ENCODE results near the gene PKD1. TPM values are rescaled to one million over a fixed set of nuclear protein-coding genes. Genes with fewer than 3 reads are reported as not detected.

The PKD1 gene
- total and polyA plus RNA-seq, 2 of the 13 experiments (the other 11 are each of a cell fraction or from before 2014, with no cell fraction given), result 22.1 to 23.0 TPM

DNA sequence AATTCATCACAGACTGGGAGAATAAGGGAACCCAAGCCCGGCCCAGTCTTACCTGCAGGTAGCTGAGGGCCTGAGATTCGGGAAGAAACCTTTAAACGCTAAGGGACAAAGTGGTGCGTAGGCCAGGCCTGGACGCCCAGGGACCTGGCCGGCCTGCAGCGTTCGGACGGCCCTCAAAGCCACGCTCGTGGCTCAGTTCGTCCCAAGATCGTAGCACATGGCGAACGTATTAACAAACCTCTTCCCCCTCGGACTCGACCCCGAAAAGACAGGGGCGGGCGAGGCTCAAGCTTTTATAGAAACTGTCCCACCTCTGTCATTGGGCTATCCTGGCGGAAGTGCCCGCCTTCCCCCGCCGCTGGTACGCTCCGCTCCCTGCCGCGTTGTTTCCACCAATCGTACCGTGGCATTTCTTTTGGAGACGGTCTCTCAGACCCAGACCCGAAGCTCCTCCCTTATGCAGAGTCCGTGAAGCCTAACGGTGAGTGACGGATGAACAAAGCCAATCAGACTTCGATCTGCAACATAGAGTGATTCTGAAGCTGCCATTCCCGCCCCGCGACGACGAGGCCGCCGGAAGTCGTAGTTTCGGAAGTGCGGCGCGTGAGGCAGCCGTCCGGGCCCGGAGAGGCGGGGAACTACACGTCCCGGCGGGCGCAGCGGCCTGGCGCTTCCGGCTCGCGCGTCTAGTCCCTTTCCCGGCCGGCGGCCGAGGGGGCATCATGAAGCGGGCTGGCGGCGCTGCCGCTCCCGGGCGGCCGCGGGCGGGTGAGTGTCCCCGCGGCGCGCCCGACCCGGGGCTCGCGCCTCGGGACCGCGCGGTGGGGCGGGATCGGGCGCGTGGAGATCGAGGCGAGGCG lies 19.6 kb upstream of the PKD1 start, which contains the start of gene TRAF7 (continued):
- peak; percentile 56; the same call in 1 of the 2 replicates for TF ChIP-seq SNAPC5 (CRISPR knock-in tag; IDR thresholded peaks at IDR 0.05; ENCODE audit: borderline replicate concordance)
- TF ChIP-seq JUNB (CRISPR knock-in tag; IDR thresholded peaks at IDR 0.05; ENCODE audit: borderline replicate concordance), result no peak
- no peak for TF ChIP-seq ZNF724P (CRISPR knock-in tag; IDR thresholded peaks at IDR 0.05; ENCODE audit: borderline replicate concordance)
- peak; percentile 92 for TF ChIP-seq RBM22 (optimal IDR thresholded peaks at IDR 0.05; ENCODE audit: low read length)
- TF ChIP-seq HIC2 (CRISPR knock-in tag; IDR thresholded peaks at IDR 0.05; ENCODE audit: low read depth), result no peak
- TF ChIP-seq, protein P1, sequence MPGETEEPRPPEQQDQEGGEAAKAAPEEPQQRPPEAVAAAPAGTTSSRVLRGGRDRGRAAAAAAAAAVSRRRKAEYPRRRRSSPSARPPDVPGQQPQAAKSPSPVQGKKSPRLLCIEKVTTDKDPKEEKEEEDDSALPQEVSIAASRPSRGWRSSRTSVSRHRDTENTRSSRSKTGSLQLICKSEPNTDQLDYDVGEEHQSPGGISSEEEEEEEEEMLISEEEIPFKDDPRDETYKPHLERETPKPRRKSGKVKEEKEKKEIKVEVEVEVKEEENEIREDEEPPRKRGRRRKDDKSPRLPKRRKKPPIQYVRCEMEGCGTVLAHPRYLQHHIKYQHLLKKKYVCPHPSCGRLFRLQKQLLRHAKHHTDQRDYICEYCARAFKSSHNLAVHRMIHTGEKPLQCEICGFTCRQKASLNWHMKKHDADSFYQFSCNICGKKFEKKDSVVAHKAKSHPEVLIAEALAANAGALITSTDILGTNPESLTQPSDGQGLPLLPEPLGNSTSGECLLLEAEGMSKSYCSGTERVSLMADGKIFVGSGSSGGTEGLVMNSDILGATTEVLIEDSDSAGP (CRISPR knock-in tag; IDR thresholded peaks at IDR 0.05; ENCODE audit: borderline replicate concordance), result peak; percentile 74; the same call in 1 of the 2 replicates
- TF ChIP-seq, protein P2, sequence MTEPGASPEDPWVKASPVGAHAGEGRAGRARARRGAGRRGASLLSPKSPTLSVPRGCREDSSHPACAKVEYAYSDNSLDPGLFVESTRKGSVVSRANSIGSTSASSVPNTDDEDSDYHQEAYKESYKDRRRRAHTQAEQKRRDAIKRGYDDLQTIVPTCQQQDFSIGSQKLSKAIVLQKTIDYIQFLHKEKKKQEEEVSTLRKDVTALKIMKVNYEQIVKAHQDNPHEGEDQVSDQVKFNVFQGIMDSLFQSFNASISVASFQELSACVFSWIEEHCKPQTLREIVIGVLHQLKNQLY (CRISPR knock-in tag; IDR thresholded peaks at IDR 0.05), result no peak
- peak; percentile 40; the same call in 1 of the 2 replicates for TF ChIP-seq MAZ (IDR thresholded peaks at IDR 0.05; ENCODE audit: borderline replicate concordance, low read depth, low read length)
- peak; percentile 73 for TF ChIP-seq MAZ (CRISPR knock-in tag; IDR thresholded peaks at IDR 0.05; ENCODE audit: low read depth)
- no peak for TF ChIP-seq KLF13 (CRISPR knock-in tag; IDR thresholded peaks at IDR 0.05)
- no peak for TF ChIP-seq ZNF10 (CRISPR knock-in tag; IDR thresholded peaks at IDR 0.05; ENCODE audit: borderline replicate concordance, low read depth)
- no peak for TF ChIP-seq SMC3 (IDR thresholded peaks at IDR 0.05; ENCODE audit: low read length)
- no peak for TF ChIP-seq SAFB2 (CRISPR knock-in tag; IDR thresholded peaks at IDR 0.05; ENCODE audit: borderline replicate concordance, low read depth)
- peak; percentile 66; the same call in 1 of the 2 replicates for TF ChIP-seq ZNF768 (CRISPR knock-in tag; IDR thresholded peaks at IDR 0.05)
- peak in 1 of 2 experiments; percentile 79; a peak in 2 of 4 replicates for TF ChIP-seq REST (IDR thresholded peaks at IDR 0.05; ENCODE audit: borderline replicate concordance in 1 of 2, low read depth in 1 of 2, low read length in 2 of 2)
- TF ChIP-seq NAIF1 (CRISPR knock-in tag; IDR thresholded peaks at IDR 0.05; ENCODE audit: borderline replicate concordance), result no peak
- TF ChIP-seq ZNF3 (CRISPR knock-in tag; IDR thresholded peaks at IDR 0.05), result no peak
- TF ChIP-seq FOXC1 (CRISPR knock-in tag; IDR thresholded peaks at IDR 0.05; ENCODE audit: borderline replicate concordance), result peak; percentile 96
- TF ChIP-seq ZNF564 (CRISPR knock-in tag; IDR thresholded peaks at IDR 0.05), result peak; percentile 78
- TF ChIP-seq TGIF2 (CRISPR knock-in tag; IDR thresholded peaks at IDR 0.05), result peak; percentile 96
- peak; percentile 94 for TF ChIP-seq KDM5B (CRISPR knock-in tag; IDR thresholded peaks at IDR 0.05; ENCODE audit: borderline replicate concordance)
